ENCODE results near the gene STARD7.

DNA sequence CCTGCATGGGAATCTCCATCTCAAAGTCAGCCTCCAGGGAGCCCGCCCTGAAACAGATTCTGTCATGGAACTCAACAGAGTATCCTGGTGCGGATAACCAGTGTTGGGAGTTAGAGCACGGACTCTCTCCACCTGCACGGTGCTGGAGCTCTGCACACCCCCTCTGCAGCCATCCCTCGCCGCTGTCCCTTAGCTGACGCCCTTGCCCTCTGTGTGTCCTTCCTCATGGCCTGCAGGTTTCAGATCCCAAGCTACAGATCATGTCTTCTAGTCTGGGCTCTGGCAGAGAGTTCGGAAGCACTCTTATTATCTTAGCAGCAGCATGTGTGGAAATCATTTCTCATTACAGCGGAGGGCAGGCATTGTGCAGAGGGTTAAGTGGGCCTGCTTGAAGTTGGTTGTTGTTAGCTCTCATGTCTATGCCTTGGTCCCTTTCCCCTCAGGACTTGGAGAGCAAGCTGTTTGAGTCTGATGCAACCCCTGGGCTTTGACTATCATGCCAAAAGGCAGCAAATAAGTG is 31.2 kb upstream of the STARD7 start:
- no peak for TF ChIP-seq CTCF (IDR thresholded peaks at IDR 0.05; ENCODE audit: low read length)
- TF ChIP-seq EZH2 (optimal IDR thresholded peaks at IDR 0.05; ENCODE audit: low read depth, low read length) = no peak
- TF ChIP-seq EZH2phosphoT487 (IDR thresholded peaks at IDR 0.05; ENCODE audit: low read length) = no peak

Data from MM.1S (cell line).